NCI-H2227 (cell line): Measurements from ENCODE around the gene LILRB2.
"Not testable (repeated sequence)": the region's sequence is repeated elsewhere in the genome, so short reads cannot be mapped to it uniquely, and the experiment has no call there.

Experiments
- DNase-seq: peaks from one replicate; lab custom pipeline; 2025; ENCODE audit not compliant: unreplicated experiment; lab: John Stamatoyannopoulos, UW

Gene LILRB2

DNA sequence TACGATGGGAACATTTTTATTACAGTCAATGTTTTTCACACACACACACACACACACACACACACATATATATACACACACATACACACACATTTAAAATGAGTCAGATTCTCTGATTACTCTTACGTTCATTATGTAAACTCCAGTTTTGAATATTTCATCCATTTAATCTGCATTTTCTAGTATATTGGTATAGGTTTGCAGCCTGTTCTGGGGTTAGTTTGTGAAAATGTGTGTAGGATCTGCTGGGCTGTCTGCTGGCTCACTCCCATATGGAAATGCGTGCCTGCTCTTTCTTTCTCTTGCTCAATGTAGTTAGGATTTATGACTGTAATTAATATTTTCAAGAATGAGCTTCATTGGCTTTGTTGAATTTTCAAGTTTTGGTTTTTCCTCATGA lies 7.1 kb downstream of the LILRB2 start:
- no peak for DNase-seq

DNA sequence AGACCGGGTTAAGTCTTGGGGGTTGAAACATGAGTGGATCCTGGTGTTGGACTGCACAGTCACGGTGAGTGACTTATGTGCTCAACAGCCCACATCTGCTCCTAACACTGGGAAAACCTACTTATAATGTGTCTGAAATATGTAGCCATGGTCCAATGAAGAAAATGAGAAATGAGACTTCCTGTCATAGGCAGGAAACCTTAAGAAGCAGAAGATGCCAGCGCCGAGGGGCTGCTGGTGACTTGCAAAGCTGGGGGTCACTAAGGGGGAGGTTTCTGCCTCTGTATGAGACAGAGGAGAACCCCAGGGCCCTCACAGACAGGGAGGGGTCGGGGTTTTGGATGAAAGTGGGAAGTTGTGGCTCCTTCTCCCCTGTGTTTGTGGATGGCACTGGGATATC lies 8.7 kb downstream of the LILRB2 start:
- DNase-seq = not testable (repeated sequence)

- not testable (repeated sequence) for DNase-seq
These were observed 9.3 kb downstream of the LILRB2 start for GRCh38 chr19:54271587-54271986.

- no peak for DNase-seq
These were observed 9.8 kb downstream of the LILRB2 start for GRCh38 chr19:54271106-54271505.

- no peak for DNase-seq
These were observed 12.0 kb downstream of the LILRB2 start for GRCh38 chr19:54268936-54269335.

GRCh38 chr19:54266133-54266532 lies 14.8 kb downstream of the LILRB2 start:
- DNase-seq = peak; percentile 82

DNA sequence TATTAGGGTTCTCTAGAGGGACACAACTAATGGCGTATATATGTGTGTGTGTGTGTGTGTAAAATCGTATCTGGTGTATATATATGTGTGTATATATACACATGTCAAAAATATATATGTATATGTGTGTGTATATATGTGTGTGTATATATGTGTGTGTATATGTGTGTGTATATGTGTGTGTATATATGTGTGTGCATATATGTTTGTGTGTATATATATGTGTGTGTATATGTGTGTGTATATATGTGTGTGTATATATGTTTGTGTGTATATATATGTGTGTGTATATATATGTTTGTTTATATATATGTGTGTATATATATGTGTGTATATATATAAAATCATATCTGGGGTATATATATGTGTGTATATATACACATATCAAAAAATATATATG lies 18.4 kb downstream of the LILRB2 start:
- no peak for DNase-seq

GRCh38 chr19:54262066-54262465 lies 18.8 kb downstream of the LILRB2 start:
- DNase-seq = no peak

DNA sequence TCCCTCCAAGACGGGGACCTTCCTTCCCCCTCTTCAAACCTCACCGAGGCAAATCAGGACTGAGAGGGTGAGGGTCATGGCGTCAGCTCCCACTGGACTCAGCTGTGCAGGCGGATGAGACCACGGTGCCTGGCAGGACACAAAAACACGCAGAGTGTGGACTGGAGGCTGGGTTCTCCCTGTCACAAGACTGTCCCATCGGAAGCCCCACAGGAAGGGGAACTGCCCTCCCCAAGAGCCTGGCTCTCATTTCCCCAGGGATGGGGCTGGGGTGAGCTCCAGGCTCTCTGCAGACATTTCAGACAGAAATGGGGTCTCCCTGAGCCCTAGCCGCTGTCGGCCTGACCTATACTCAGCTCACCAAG lies 23.8 kb downstream of the LILRB2 start, which contains the start of gene LILRB5:
Gene LILRB5, minus strand, starts transcription at position 158 of the 365 bp plus-strand sequence. Its CDS starts 80 bp downstream, at position 78.
- no peak for DNase-seq

GRCh38 chr19:54256250-54257115 lies 24.4 kb downstream of the LILRB2 start:
- no peak for DNase-seq

DNA sequence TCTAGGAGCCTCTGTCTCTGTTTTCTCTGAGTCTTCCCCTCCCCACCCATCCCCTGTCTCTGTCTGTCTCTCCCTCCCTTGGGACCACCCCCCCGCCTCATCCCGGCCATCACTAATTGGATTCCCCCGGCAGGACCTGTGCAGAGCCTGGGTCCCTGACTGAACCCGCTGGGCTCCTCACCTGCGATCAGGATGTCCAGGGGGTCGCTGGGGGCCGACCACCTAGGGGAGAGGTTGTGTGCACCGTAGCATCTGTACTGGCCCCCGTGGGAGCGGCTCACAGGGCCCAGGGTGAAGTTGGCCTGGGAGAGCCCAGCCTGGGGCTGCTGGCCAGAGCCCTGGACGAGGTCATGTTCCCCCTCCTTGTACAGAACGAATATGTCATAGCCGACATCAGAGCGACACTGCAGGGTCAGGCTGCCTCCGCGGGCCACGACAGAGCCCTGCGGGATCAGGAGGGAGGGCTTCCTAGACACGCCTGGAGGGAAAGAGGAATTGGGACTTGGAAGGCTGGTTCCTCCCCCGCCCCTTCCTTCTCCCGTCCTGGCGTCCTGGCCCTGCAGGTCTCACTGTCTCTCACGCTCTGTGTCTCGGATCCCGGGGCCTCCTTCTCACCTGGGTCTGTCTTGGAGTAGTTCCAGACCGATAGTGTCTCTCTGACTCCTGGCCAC lies 25.7 kb downstream of the LILRB2 start:
- DNase-seq = no peak

- DNase-seq = no peak
These were observed 26.6 kb downstream of the LILRB2 start for GRCh38 chr19:54254195-54254906.

GRCh38 chr19:54253331-54254194 lies 27.3 kb downstream of the LILRB2 start:
- DNase-seq = no peak

GRCh38 chr19:54252845-54253244 lies 28.1 kb downstream of the LILRB2 start:
- no peak for DNase-seq

- DNase-seq = no peak
These were observed 28.7 kb downstream of the LILRB2 start for GRCh38 chr19:54252243-54252642.

- DNase-seq = no peak
These were observed 32.8 kb downstream of the LILRB2 start for GRCh38 chr19:54248016-54248601.

DNA sequence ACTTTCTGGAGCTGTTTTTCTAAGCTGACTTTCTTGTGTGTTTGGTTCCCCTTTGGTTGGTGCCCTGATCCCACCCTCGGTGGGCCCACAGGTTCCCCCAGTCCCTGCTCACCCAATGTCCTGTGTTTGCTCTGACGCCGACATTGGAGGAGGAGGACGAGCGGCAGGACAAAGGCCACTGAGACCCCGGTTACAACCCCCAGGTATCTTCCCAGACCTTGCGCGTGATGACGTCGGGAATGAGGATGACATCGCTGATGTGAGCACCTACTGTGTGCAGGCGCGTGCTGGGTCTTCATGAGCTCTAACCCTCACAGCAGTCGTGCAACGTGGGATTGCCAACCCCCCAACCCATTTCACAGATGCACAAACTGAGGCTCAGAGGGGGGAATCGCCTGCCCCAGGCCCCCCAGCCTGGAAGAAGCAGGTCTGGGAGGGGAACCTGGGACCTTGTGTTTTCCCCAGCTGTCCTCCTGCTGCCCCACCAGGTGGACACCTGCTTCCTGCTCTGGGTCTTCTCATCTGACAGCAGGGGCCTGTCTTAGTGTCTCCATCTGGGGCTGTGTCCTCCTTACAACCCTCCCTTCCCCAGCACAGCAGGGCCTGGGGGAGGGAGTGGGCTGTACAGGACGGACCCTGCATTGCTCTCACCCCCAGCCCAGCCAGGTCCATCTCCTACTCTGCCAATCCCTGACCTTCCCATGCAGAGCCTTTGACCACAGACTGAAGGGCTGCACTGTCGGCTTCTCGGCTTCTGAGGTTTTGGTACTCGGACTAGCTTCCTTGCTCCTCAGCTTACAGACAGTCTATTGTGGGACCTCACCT lies 33.6 kb downstream of the LILRB2 start:
- no peak for DNase-seq

DNA sequence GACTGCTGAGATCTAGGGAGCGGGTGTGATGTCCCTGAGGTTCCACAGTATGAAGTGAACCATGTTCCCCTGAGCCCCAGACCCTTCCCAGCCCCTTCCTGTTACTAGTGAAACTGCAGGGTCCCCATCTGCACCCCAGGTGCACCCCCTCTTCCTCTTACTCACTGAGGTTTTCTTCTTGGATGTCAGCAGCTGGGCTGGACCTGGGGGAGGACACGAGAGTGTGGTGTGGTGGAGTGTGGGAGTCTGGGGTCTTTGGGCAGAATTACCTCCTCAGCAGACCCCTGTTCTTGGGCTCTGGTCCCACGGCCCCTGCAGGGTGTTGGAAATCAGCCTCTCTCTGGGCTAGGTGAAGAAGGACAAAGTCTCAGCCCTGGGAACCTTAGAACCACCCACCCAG lies 35.0 kb downstream of the LILRB2 start:
- DNase-seq = no peak

DNA sequence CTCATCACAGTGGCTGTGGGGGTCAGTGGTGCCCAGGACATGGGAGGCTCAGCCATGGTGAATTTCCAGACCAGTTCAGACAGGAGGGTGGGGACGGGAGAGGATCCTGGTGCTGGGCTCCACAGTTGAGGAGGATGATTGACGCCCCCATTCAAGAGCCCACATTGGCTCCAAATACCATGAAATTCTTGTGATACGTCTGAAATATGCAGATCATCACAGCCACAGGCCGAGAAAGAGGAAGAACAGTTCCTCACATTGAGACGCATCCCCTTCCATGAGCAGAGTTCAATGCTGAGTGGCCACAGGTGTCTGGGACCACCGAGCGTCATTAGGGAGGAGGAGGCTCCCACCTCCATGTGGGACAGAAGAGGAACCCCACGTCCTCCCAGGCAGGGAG lies 37.1 kb downstream of the LILRB2 start:
- not testable (repeated sequence) for DNase-seq
